GM23338 (cell line): ENCODE data around the gene TXNDC16. TPM values are rescaled to one million over a fixed set of nuclear protein-coding genes. Genes with fewer than 3 reads are reported as not detected.

Source experiments
- ATAC-seq: fragments of 200-7000 bp; cut with Tn5 transposase; 3 replicates; pipeline ENCODE4 v1.9.1; 2020
- DNase-seq: peaks from one replicate; pipeline ENCODE4 v3.0.0-alpha.2; 2015; ENCODE audit warnings: low spot score
- H2AFZ ChIP-seq: fragments of 200-600 bp; sonication (generic); 2 replicates; pipeline ENCODE4 v1.8.0; 2016; ENCODE audit warnings: antibody characterized with exemption, mild to moderate bottlenecking, moderate library complexity
- H3F3A ChIP-seq: fragments of 200-600 bp; sonication (generic); replicated peaks from 2 replicates; pipeline ENCODE4 v1.8.0; 2017; ENCODE audit warnings: antibody characterized with exemption, mixed run types, low read depth
- H3K27ac ChIP-seq: fragments of 200-600 bp; sonication (generic); 2 replicates; pipeline ENCODE4 v1.6.1; 2016; ENCODE audit warnings: low read depth
- H3K27me3 ChIP-seq: fragments of 200-600 bp; sonication (generic); 2 replicates; pipeline ENCODE4 v1.8.0; 2016; ENCODE audit warnings: mild to moderate bottlenecking, mixed run types, moderate library complexity; ENCODE audit not compliant: insufficient read depth
- H3K36me3 ChIP-seq: fragments of 200-600 bp; sonication (generic); 2 replicates; pipeline ENCODE4 v1.8.0; 2016; ENCODE audit warnings: mild to moderate bottlenecking; ENCODE audit not compliant: insufficient read depth
- H3K4me1 ChIP-seq: fragments of 200-600 bp; sonication (generic); 2 replicates; pipeline ENCODE4 v1.8.0; 2016; ENCODE audit warnings: mild to moderate bottlenecking, moderate library complexity; ENCODE audit not compliant: insufficient read depth
- H3K4me2 ChIP-seq: fragments of 200-600 bp; sonication (generic); 2 replicates; pipeline ENCODE4 v1.7.1; 2017; ENCODE audit warnings: mixed run types
- H3K4me3 ChIP-seq: fragments of 200-600 bp; sonication (generic); 2 replicates; pipeline ENCODE4 v1.6.1; 2016; ENCODE audit warnings: mixed run types
- H3K79me2 ChIP-seq: fragments of 200-600 bp; sonication (generic); replicated peaks from 2 replicates; pipeline ENCODE4 v1.8.0; 2017; ENCODE audit warnings: mild to moderate bottlenecking; ENCODE audit not compliant: insufficient read depth
- H3K9me2 ChIP-seq: fragments of 200-600 bp; sonication (generic); 2 replicates; pipeline ENCODE4 v1.8.0; 2017; ENCODE audit not compliant: insufficient read depth
- H4K20me1 ChIP-seq: fragments of 200-600 bp; sonication (generic); replicated peaks from 2 replicates; pipeline ENCODE4 v1.8.0; 2017; ENCODE audit warnings: mild to moderate bottlenecking; ENCODE audit not compliant: insufficient read depth
- H3K27ac Mint-ChIP-seq: 2 replicates; pipeline ENCODE4 v1.8.0; 2020; ENCODE audit warnings: inconsistent platforms, mild to moderate bottlenecking, moderate library complexity, mixed read lengths
- H3K27me3 Mint-ChIP-seq: 3 replicates; pipeline ENCODE4 v1.8.0; 2022; ENCODE audit warnings: low read depth, mild to moderate bottlenecking, moderate library complexity, mixed read lengths, inconsistent platforms; ENCODE audit not compliant: insufficient read depth, poor library complexity
- H3K36me3 Mint-ChIP-seq: 3 replicates; pipeline ENCODE4 v1.8.0; 2021; ENCODE audit warnings: low read depth, mild to moderate bottlenecking, inconsistent platforms, moderate library complexity, mixed read lengths
- H3K4me1 Mint-ChIP-seq: 3 replicates; pipeline ENCODE4 v1.8.0; 2020; ENCODE audit warnings: mild to moderate bottlenecking, inconsistent platforms, mixed read lengths
- H3K4me3 Mint-ChIP-seq: 3 replicates; pipeline ENCODE4 v1.8.0; 2021; ENCODE audit warnings: moderate library complexity, mild to moderate bottlenecking, inconsistent platforms, mixed read lengths
- H3K9me3 Mint-ChIP-seq: 3 replicates; pipeline ENCODE4 v1.8.0; 2020; ENCODE audit warnings: moderate library complexity, mild to moderate bottlenecking, inconsistent platforms, mixed read lengths
- EZH2 ChIP-seq: fragments of 200-600 bp; sonication (generic); IDR thresholded peaks from one replicate; pipeline ENCODE4 v1.8.0; 2017; ENCODE audit warnings: antibody characterized with exemption, mild to moderate bottlenecking, low read depth; ENCODE audit not compliant: unreplicated experiment
- EZH2phosphoT487 ChIP-seq: fragments of 200-600 bp; sonication (generic); IDR thresholded peaks from one replicate; pipeline ENCODE4 v1.8.1; 2018; ENCODE audit warnings: antibody characterized with exemption; ENCODE audit not compliant: unreplicated experiment
- NANOG ChIP-seq: IDR thresholded peaks from 2 replicates; pipeline ENCODE4 v1.6.1; 2016; ENCODE audit warnings: antibody characterized with exemption, borderline replicate concordance
- POLR2AphosphoS5 ChIP-seq: IDR thresholded peaks from 2 replicates; pipeline ENCODE4 v1.6.1; 2016; ENCODE audit warnings: antibody characterized with exemption, low read depth
- REST ChIP-seq: IDR thresholded peaks from one replicate; pipeline ENCODE4 v1.6.1; 2018; ENCODE audit warnings: antibody characterized with exemption; ENCODE audit not compliant: unreplicated experiment
- ZNF331 ChIP-seq: fragments of 250-450 bp; sonication (Bioruptor Pico); IDR thresholded peaks from 2 replicates; pipeline ENCODE4 v1.5.0; 2020; ENCODE audit warnings: low read depth, mild to moderate bottlenecking, moderate library complexity
- ZNF462 ChIP-seq: fragments of 250-450 bp; sonication (Bioruptor Pico); IDR thresholded peaks from 2 replicates; pipeline ENCODE4 v1.5.0; 2020; ENCODE audit warnings: mild to moderate bottlenecking, moderate library complexity
- polyA plus RNA-seq: library from polyadenylated mRNA; unstranded; fragments of >200 nt; fragmentation: Nextera tagmentation; extraction: Ambion mirVana; gene quantifications from 2 replicates; pipeline ENCODE4 v1.2.1, GENCODE V29; 2016
- total RNA-seq: library from RNA; depleted of rRNA; stranded (reverse); fragments of >200 nt; shearing (Covaris generic); gene quantifications from 2 replicates; pipeline ENCODE4 v1.2.3, GENCODE V29; 2014

Gene TXNDC16
- total and polyA plus RNA-seq, 2 experiments from 2014 or later: 13.6 to 14.0 TPM

GRCh38 chr14:52400846-52401245 is 151.5 kb downstream of the TXNDC16 start:
- Mint-ChIP-seq H3K36me3 (no peaks in the 10 kb centered on the region), H3K4me3 (no peak overlapping the region), H3K27ac (no peak overlapping the region), H3K4me1 (no peaks in the 10 kb centered on the region; the same call in 1 of the 3 replicates), H3K9me3 (peaks cover 3% of the 10 kb centered on the region; the same call in 1 of the 3 replicates), H3K27me3 (no peaks in the 10 kb centered on the region)
- H2AFZ ChIP-seq: no peak overlapping the region
- H3K36me3 ChIP-seq: no peaks in the 10 kb centered on the region; the same call in 1 of the 2 replicates
- H3F3A ChIP-seq: no peaks in the 10 kb centered on the region
- peaks cover 3% of the 10 kb centered on the region; the same call in 1 of the 2 replicates for H3K9me2 ChIP-seq
- H3K4me2 ChIP-seq: no peak overlapping the region
- TF ChIP-seq EZH2 (no peak), REST (no peak), NANOG (no peak), ZNF331 (CRISPR knock-in tag) (no peak), EZH2phosphoT487 (no peak), ZNF462 (CRISPR knock-in tag) (no peak), POLR2AphosphoS5 (no peak)
- H3K27me3 ChIP-seq: no peaks in the 10 kb centered on the region
- no peaks in the 10 kb centered on the region for H4K20me1 ChIP-seq
- H3K4me3 ChIP-seq: no peak overlapping the region
- DNase-seq (no peak), ATAC-seq (no peak)
- peaks cover 7% of the 10 kb centered on the region; the same call in 1 of the 2 replicates for H3K4me1 ChIP-seq
- H3K79me2 ChIP-seq: no peaks in the 10 kb centered on the region
- no peak overlapping the region for H3K27ac ChIP-seq
